Activated T-helper 1 cell treated with anti-CD3 and anti-CD28 coated beads, Interleukin-12 subunit alpha, Interleukin-12 subunit beta, Interleukin-2, Interleukin-4 antibody, amounts not matched to agents 30 ng/mL and 10 ng/mL and 1 ng/mL, durations not matched to agents 14 hours and 24 hours and 36 hours (primary cell): ENCODE data around the gene ZC3H12C. TPM values are rescaled to one million over a fixed set of nuclear protein-coding genes. Genes with fewer than 3 reads are reported as not detected.

ENCODE experiments used
- DNase-seq: peaks from one replicate; pipeline ENCODE4 v3.0.0; 2021; ENCODE audit warnings: low spot score
- H3K27ac Mint-ChIP-seq: one replicate; pipeline ENCODE4 v1.8.0; 2021; ENCODE audit warnings: mild to moderate bottlenecking, mixed read lengths
- H3K27me3 Mint-ChIP-seq: one replicate; pipeline ENCODE4 v1.8.0; 2022; ENCODE audit warnings: mild to moderate bottlenecking, moderate library complexity, mixed read lengths; ENCODE audit not compliant: insufficient read depth
- H3K36me3 Mint-ChIP-seq: one replicate; pipeline ENCODE4 v1.8.0; 2021; ENCODE audit warnings: low read depth, mixed read lengths
- H3K4me1 Mint-ChIP-seq: one replicate; pipeline ENCODE4 v1.8.0; 2021; ENCODE audit warnings: low read depth, mixed read lengths
- H3K4me3 Mint-ChIP-seq: one replicate; pipeline ENCODE4 v1.8.0; 2021; ENCODE audit warnings: mild to moderate bottlenecking, moderate library complexity, mixed read lengths
- H3K9me3 Mint-ChIP-seq: one replicate; pipeline ENCODE4 v1.8.0; 2021; ENCODE audit warnings: mixed read lengths
- intact Hi-C: fragments of 100-400 bp; cut with micrococcal nuclease; formaldehyde crosslinking; loops from one replicate; pipeline ENCODE4 v1.15.1; 2024
- total RNA-seq: library from RNA; stranded (reverse); gene quantifications from 2 replicates; pipeline ENCODE4 v1.2.3, GENCODE V29; 2022

ZC3H12C gene
- total RNA-seq, 1 donor from 2014 or later: 5.7 TPM

DNA sequence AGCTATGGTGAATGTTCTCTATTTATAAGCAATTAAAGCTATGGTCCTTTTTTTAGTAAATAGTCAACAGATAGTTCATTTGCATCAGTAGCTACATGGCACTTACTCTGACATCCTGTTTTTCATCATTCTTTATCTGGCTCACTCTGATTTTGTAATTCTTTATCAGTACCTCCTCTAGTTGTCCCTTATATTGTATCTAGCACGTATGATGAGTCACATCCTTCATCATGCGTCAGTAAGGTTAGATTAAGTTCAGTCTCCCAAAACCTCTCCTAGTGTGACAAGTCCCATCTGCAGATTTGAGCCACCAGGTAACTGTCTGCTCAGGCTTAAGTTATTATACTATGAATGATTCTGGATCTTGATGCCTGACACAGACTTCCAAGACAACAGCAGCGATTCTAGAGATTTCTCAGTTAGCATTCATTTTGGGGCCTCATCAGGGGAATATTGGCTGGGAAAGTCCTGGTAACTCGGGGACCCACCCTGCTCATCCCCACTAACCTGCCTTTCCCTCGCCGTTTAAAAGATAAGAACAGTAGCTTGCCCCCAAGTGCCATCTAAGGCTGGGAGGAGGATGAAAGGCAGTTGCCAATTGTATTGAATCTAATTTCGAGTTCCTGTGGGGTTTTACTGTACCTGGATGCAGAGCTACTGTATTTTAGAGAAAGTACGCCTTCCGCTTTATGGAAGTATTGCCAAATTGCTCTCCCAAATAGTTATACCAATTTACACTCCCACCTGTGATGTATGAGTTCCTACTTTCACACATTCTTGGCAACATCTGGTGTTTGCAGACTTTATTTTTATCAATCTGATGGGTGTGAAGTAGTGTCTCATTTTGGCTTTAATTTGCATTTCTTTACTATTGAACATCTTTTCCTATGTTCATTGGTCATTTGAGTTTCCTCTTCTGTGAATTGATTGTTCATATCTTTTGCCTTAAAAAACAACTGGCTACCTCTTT, 55.9 kb downstream of the ZC3H12C start:
- Mint-ChIP-seq H3K27ac (no peak overlapping the region), H3K36me3 (no peaks in the 10 kb centered on the region), H3K27me3 (peaks cover 11% of the 10 kb centered on the region), H3K4me3 (no peak overlapping the region), H3K4me1 (no peaks in the 10 kb centered on the region), H3K9me3 (no peaks in the 10 kb centered on the region)
- no peak for DNase-seq
- intact Hi-C loops: no loop called here

GRCh38 chr11:110152199-110152598, 59.0 kb downstream of the ZC3H12C start:
- DNase-seq: no peak
- H3K27ac Mint-ChIP-seq: no peak overlapping the region
- H3K27me3 Mint-ChIP-seq: peaks cover 6% of the 10 kb centered on the region
- H3K4me3 Mint-ChIP-seq: no peak overlapping the region
- H3K4me1 Mint-ChIP-seq: no peaks in the 10 kb centered on the region
- intact Hi-C loops: no loop called here
- no peaks in the 10 kb centered on the region for H3K36me3 Mint-ChIP-seq
- H3K9me3 Mint-ChIP-seq: no peaks in the 10 kb centered on the region

- H3K27me3 Mint-ChIP-seq: peaks cover 11% of the 10 kb centered on the region
- no peak overlapping the region for H3K4me3 Mint-ChIP-seq
- no peaks in the 10 kb centered on the region for H3K36me3 Mint-ChIP-seq
- DNase-seq: no peak
- no peak overlapping the region for H3K27ac Mint-ChIP-seq
- H3K4me1 Mint-ChIP-seq: no peaks in the 10 kb centered on the region
- intact Hi-C loops: no loop called here
- H3K9me3 Mint-ChIP-seq: no peaks in the 10 kb centered on the region
Observed at GRCh38 chr11:110153474-110153873, 60.3 kb downstream of the ZC3H12C start.

GRCh38 chr11:110156503-110156902, 63.3 kb downstream of the ZC3H12C start:
- no peak for DNase-seq
- intact Hi-C loops: no loop called here
- no peak overlapping the region for H3K27ac Mint-ChIP-seq
- no peak overlapping the region for H3K4me3 Mint-ChIP-seq
- H3K36me3 Mint-ChIP-seq: no peaks in the 10 kb centered on the region
- no peaks in the 10 kb centered on the region for H3K9me3 Mint-ChIP-seq
- H3K27me3 Mint-ChIP-seq: peaks cover 8% of the 10 kb centered on the region
- no peaks in the 10 kb centered on the region for H3K4me1 Mint-ChIP-seq

DNA sequence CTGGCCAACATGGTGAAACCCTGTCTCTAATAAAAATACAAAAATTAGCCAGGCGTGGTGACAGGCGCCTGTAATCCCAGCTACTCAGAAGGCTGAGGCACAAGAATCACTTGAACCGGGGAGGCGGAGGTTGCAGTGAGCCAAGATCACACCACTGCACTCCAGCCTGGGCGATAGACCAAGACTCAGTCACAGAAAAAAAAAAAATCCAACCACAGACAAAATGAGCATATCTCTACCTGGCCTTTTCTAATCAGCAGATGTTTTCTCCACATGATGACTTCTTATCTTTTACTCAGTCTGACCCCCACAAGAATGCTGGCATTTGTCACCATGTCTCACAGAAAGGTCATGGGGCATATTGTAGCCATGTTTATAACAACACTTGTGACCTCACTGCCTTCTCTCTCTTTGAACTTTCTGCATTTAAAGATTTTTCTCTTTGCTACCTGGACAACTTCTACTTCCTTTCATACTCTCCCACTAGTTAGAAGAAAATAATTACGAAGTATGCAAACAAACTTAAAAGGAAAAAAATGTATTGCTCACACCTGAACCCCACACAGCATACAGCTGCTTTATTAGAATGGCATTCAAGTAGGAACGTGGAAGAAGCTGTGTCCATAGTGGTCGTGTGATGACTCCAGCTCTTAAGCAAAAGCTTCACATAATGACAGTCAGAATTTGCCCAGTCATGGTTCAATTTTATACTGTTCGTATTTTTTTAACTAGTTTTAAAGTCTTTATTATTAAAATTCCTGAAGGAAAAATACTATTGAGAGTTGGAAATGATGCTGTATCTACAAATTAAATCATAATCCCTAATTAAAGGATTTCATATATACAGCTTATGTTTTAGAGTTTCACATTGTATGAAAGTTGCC, 65.4 kb downstream of the ZC3H12C start:
- intact Hi-C loops: no loop called here
- no peak overlapping the region for H3K4me3 Mint-ChIP-seq
- DNase-seq: no peak
- H3K9me3 Mint-ChIP-seq: no peaks in the 10 kb centered on the region
- H3K27ac Mint-ChIP-seq: no peak overlapping the region
- no peaks in the 10 kb centered on the region for H3K36me3 Mint-ChIP-seq
- peaks cover 10% of the 10 kb centered on the region for H3K27me3 Mint-ChIP-seq
- no peaks in the 10 kb centered on the region for H3K4me1 Mint-ChIP-seq

DNA sequence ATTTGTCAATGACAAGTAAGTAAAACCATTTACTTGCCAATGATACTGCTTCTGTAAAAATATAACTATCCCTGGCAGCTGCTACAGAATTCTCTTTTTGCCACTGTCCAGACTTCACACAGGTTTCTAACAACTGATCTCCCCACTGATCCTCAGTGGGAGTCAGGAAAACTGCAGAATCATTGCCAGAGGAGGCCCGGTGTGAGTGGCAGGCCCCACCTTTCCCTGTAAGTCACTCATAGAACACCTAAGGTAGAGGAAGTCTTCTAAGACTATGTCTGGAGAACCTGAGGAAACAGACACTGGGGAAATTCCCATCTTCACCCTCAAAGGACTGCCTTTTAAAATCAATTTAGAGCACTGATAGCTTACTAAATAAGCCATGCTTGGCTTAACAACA, 66.3 kb downstream of the ZC3H12C start:
- intact Hi-C loops: no loop called here
- H3K4me1 Mint-ChIP-seq: no peaks in the 10 kb centered on the region
- H3K36me3 Mint-ChIP-seq: no peaks in the 10 kb centered on the region
- no peaks in the 10 kb centered on the region for H3K9me3 Mint-ChIP-seq
- H3K27ac Mint-ChIP-seq: no peak overlapping the region
- no peak for DNase-seq
- peaks cover 10% of the 10 kb centered on the region for H3K27me3 Mint-ChIP-seq
- no peak overlapping the region for H3K4me3 Mint-ChIP-seq

GRCh38 chr11:110160016-110160415, 66.8 kb downstream of the ZC3H12C start:
- H3K36me3 Mint-ChIP-seq: no peaks in the 10 kb centered on the region
- H3K27me3 Mint-ChIP-seq: peaks cover 10% of the 10 kb centered on the region
- no peaks in the 10 kb centered on the region for H3K4me1 Mint-ChIP-seq
- no peak overlapping the region for H3K27ac Mint-ChIP-seq
- H3K4me3 Mint-ChIP-seq: no peak overlapping the region
- intact Hi-C loops: no loop called here
- no peaks in the 10 kb centered on the region for H3K9me3 Mint-ChIP-seq
- no peak for DNase-seq

GRCh38 chr11:110160437-110160836, 67.2 kb downstream of the ZC3H12C start:
- H3K36me3 Mint-ChIP-seq: no peaks in the 10 kb centered on the region
- intact Hi-C loops: no loop called here
- H3K4me1 Mint-ChIP-seq: no peaks in the 10 kb centered on the region
- peaks cover 10% of the 10 kb centered on the region for H3K27me3 Mint-ChIP-seq
- no peak for DNase-seq
- H3K9me3 Mint-ChIP-seq: no peaks in the 10 kb centered on the region
- H3K4me3 Mint-ChIP-seq: no peak overlapping the region
- H3K27ac Mint-ChIP-seq: no peak overlapping the region

DNA sequence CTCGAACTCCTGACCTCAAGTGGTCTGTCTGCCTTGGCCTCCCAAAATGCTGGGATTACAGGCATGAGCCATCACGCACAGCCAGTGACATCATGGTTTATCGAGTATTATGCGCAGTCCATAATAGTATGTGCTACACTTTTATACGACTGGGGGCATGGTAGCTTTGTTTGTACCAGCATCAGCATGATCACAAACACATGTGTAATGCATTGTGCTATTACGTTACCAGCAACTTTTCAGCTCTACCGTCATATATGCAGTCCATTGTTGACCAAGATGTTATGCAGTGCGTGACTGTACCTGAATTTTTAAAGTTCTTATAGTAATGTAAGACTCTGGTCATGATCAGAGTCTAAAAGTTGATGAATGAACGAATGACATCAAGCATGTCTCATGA, 67.9 kb downstream of the ZC3H12C start:
- no peak overlapping the region for H3K27ac Mint-ChIP-seq
- H3K4me3 Mint-ChIP-seq: no peak overlapping the region
- no peaks in the 10 kb centered on the region for H3K4me1 Mint-ChIP-seq
- no peaks in the 10 kb centered on the region for H3K36me3 Mint-ChIP-seq
- DNase-seq: no peak
- intact Hi-C loops: no loop called here
- H3K27me3 Mint-ChIP-seq: peaks cover 10% of the 10 kb centered on the region
- H3K9me3 Mint-ChIP-seq: no peaks in the 10 kb centered on the region

DNA sequence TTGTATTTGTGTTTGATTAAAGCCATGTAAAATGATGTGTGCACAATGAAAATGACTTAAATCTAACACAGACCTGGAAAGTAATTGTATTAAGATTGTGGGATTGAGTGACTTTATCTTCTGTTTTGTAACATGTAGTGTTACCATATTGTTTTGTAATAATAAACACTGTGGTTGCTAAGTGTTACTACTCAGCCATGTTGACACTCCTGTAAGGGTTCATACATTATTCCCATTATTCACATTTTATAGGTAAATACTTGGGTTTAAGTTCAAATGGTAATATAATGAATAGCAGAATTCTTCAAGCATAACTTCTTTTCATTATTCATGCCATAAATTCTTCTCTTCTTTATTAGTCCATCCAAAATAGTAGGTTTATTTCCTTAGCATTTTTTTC, 69.0 kb downstream of the ZC3H12C start:
- Mint-ChIP-seq H3K9me3 (no peaks in the 10 kb centered on the region), H3K36me3 (no peaks in the 10 kb centered on the region), H3K4me3 (no peak overlapping the region), H3K27me3 (peaks cover 14% of the 10 kb centered on the region), H3K27ac (no peak overlapping the region), H3K4me1 (no peaks in the 10 kb centered on the region)
- DNase-seq: no peak
- intact Hi-C loops: no loop called here

DNA sequence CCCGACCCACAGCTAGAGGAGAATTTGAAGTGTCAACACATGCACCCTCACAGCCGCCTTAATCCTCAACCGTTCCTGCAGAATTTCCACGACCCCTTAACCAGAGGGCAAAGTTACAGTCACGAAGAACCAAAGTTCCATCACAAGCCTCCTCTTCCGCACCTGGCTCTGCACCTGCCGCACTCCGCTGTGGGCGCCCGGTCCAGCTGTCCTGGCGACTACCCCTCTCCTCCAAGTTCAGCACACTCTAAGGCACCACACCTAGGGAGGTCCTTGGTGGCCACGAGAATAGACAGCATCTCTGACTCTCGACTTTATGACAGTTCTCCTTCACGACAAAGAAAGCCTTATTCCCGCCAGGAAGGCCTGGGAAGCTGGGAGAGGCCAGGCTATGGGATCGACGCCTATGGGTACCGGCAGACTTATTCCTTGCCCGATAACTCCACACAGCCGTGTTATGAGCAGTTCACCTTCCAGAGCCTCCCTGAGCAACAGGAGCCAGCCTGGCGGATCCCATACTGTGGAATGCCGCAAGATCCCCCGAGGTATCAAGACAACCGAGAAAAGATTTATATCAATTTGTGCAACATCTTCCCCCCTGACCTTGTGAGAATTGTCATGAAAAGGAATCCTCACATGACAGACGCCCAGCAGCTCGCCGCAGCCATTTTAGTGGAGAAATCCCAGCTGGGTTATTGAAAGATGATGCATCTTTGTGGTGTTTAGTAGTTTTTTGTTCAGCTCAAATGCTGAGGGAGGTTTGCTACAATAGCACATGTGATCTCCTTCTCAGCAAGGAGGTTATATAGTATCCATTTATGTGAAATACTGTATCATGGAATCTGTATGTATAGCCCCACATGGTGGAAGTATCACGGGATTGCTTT, 72.1 kb downstream of the ZC3H12C start:
- H3K9me3 Mint-ChIP-seq: no peaks in the 10 kb centered on the region
- no peaks in the 10 kb centered on the region for H3K4me1 Mint-ChIP-seq
- no peaks in the 10 kb centered on the region for H3K36me3 Mint-ChIP-seq
- intact Hi-C loops: no loop called here
- H3K27ac Mint-ChIP-seq: no peak overlapping the region
- H3K27me3 Mint-ChIP-seq: peaks cover 11% of the 10 kb centered on the region
- no peak for DNase-seq
- no peak overlapping the region for H3K4me3 Mint-ChIP-seq

DNA sequence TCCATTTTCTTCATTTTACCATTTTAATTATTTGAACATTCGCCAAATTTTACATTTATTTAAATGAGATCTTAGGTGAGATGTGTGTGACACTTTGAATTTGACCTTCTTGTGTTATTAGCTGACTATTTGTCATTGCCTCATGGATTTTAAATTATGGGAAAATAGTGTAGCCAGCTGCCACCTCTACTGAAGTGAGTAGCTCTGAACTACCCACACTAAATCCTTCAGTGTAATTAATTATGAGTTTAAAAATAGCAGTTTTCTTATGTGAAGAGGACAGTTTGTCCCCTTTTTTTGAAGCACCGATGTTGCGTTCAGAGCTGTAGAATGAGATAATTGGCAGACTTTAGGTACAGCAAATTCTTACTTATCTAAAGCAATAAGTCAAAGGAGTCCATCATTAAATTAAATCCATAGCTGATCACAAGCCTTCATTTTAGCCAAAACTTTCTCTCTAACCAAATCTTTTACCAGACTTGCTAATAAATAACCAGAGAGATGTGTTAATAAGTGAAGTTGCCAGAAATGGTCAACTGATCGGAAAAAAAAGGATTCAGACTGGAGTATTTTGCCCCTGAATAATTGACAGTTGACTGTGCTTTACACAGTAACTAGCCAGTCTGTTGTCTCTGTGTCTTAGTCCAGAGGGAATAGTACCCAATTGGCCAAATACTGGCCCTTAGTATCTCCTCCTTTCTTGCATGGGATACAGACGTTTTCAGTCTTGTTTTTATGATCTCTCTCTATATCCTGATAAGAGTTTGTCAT, 75.0 kb downstream of the ZC3H12C start:
- peaks cover 19% of the 10 kb centered on the region for H3K27me3 Mint-ChIP-seq
- H3K9me3 Mint-ChIP-seq: no peaks in the 10 kb centered on the region
- no peak overlapping the region for H3K27ac Mint-ChIP-seq
- H3K4me3 Mint-ChIP-seq: no peak overlapping the region
- peaks cover 7% of the 10 kb centered on the region for H3K4me1 Mint-ChIP-seq
- no peak for DNase-seq
- intact Hi-C loops: no loop called here
- no peaks in the 10 kb centered on the region for H3K36me3 Mint-ChIP-seq
